HG02852 (cell line): ENCODE results near the gene UGGT1.

Experiments
- ATAC-seq: cut with Tn5 transposase; IDR thresholded peaks from one replicate; pipeline ENCODE4 v1.9.1; 2021; ENCODE audit warnings: mild to moderate bottlenecking, moderate library complexity; ENCODE audit not compliant: unreplicated experiment

Gene UGGT1

GRCh38 chr2:128215897-128216642, 125.1 kb downstream of the UGGT1 start:
- no peak for ATAC-seq

GRCh38 chr2:128217671-128218070, 126.7 kb downstream of the UGGT1 start:
- ATAC-seq: no peak

GRCh38 chr2:128219891-128220290, 128.9 kb downstream of the UGGT1 start:
- no peak for ATAC-seq

GRCh38 chr2:128227862-128228261, 136.9 kb downstream of the UGGT1 start:
- no peak for ATAC-seq

GRCh38 chr2:128228894-128229293, 137.9 kb downstream of the UGGT1 start:
- no peak for ATAC-seq

- peak; percentile 97 for ATAC-seq
Observed at GRCh38 chr2:128232965-128233789, 142.2 kb downstream of the UGGT1 start.

GRCh38 chr2:128233790-128234395, 142.9 kb downstream of the UGGT1 start:
- peak; percentile 12 for ATAC-seq

GRCh38 chr2:128234613-128235012, 143.6 kb downstream of the UGGT1 start:
- ATAC-seq: no peak

GRCh38 chr2:128235581-128235980, 144.6 kb downstream of the UGGT1 start:
- no peak for ATAC-seq

GRCh38 chr2:128236491-128237035, 145.6 kb downstream of the UGGT1 start:
- ATAC-seq: no peak

- no peak for ATAC-seq
Observed at GRCh38 chr2:128237081-128237534, 146.1 kb downstream of the UGGT1 start.

GRCh38 chr2:128237911-128238697, 147.1 kb downstream of the UGGT1 start:
- no peak for ATAC-seq

- ATAC-seq: no peak
Observed at GRCh38 chr2:128241896-128242295, 150.9 kb downstream of the UGGT1 start.
